RWPE1 (cell line): Measurements from ENCODE around the gene SLC25A24.
"Not testable (repeated sequence)": the region's sequence is repeated elsewhere in the genome, so short reads cannot be mapped to it uniquely, and the experiment has no call there.

Experiments used
- CTCF ChIA-PET: fragments of 350-600 bp; sonication (Branson Sonifier 250); formaldehyde crosslinking; extraction: SDS; loops from one replicate; lab custom pipeline; 2021; lab: Yijun Ruan, JAX
- POLR2A ChIA-PET: fragments of 400-600 bp; formaldehyde crosslinking; extraction: SDS; loops from one replicate; lab custom pipeline; 2020; ENCODE audit warnings: antibody characterized with exemption; ENCODE audit not compliant: low non-redundant PET; lab: Yijun Ruan, JAX
- DNase-seq: peaks from one replicate; pipeline ENCODE4 v3.0.0; 2012; ENCODE audit warnings: low spot score
- H3K27ac ChIP-seq: fragments of 450-650 bp; 2 replicates; pipeline ENCODE4 v1.5.1; 2017
- TF ChIP-seq, protein P1 (sequence below): fragments of 450-650 bp; conservative IDR thresholded peaks from 2 replicates; pipeline ENCODE4 v1.5.1; 2017; ENCODE audit warnings: low read depth, mild to moderate bottlenecking

Gene SLC25A24

DNA sequence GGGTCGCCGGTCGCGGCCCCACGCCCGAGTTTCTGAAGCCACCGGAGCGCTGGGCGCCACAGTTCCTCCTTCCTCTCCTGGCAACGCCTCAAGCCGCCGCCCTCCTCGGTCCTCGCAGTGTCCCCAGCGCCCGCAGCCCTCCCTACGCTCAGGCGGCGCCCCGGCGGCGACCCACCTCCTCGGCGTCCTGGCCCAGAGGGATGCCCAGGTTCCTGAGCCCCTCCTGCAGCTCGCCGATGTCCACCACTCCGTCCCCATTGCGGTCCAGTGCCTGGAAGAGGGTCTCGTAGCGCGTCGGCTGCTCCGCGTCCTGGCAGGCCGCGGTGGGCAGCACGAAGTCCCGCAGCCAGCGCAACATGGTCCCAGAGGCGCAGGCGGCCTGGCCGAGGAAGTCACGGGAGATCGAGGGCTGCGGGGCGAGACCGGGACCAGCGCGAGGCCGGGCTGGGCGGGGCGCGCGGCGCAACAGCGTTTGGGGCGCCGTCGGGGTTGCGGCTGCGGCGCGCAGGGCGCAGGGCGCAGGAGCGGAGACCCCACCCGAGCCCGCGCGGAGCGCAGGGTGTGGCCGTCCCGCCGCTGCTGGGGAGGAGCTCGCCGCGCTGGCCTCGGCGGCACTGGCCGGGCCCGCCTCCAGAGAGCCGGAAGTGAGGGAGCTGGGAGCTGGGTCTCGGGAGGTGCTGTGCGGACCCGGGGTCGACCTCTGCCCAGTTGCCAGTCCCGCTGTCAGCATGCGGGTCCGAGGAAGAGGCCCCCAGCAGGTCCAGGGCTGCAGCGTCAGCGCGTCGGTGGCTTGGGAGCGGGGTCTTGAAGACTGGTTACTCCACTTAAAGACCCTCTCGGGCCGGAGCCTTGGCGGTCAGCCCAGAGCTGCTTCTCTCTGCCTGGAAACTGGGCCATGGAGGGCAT, at the start of gene SLC25A24:
TSS of gene SLC25A24 (minus strand) at position 563 of the 906 bp plus-strand sequence. CDS start at position 358, 205 bp downstream.
- ChIA-PET CTCF (interaction anchor here (0.6 kb wide), 1 partner anchor 335 kb away, joined by 3 read pairs; no protein-coding TSS in a partner anchor), POLR2A (interaction anchor here (0.5 to 1.2 kb wide), 2 partner anchors 81 to 518 kb away, joined by 4 to 7 read pairs; no protein-coding TSS in a partner anchor)
- peak; percentile 81 for DNase-seq
- TF ChIP-seq, protein P1, sequence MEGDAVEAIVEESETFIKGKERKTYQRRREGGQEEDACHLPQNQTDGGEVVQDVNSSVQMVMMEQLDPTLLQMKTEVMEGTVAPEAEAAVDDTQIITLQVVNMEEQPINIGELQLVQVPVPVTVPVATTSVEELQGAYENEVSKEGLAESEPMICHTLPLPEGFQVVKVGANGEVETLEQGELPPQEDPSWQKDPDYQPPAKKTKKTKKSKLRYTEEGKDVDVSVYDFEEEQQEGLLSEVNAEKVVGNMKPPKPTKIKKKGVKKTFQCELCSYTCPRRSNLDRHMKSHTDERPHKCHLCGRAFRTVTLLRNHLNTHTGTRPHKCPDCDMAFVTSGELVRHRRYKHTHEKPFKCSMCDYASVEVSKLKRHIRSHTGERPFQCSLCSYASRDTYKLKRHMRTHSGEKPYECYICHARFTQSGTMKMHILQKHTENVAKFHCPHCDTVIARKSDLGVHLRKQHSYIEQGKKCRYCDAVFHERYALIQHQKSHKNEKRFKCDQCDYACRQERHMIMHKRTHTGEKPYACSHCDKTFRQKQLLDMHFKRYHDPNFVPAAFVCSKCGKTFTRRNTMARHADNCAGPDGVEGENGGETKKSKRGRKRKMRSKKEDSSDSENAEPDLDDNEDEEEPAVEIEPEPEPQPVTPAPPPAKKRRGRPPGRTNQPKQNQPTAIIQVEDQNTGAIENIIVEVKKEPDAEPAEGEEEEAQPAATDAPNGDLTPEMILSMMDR, result no peak
- H3K27ac ChIP-seq, result peak within 1 kb of the TSS; percentile 98

DNA sequence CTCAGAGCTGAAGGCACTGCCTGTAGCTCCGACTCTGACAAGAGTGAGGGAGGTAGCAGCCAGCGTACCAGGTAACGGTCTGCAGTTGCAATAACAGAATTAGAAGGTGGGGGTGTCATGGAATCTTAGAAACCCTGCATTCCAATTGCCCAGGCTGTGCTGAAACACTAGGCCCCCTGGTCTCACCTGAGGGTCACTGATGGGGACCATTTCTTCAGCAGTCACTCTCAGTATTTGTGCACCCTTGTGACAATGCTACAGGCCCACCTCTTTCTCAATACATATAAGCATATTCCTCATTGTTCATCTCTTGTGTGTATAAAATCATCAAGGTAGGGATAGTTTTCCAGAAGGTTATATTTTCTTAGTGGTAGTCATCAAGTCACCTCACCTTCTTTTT, 43.8 kb upstream of the SLC25A24 start, which contains the start of gene NBPF4:
TSS of gene NBPF4 (minus strand) at position 101 of the 400 bp plus-strand sequence. CDS start 315 bp downstream, outside the sequence.
- H3K27ac ChIP-seq, DNase-seq, CTCF ChIA-PET, POLR2A ChIA-PET: not testable (repeated sequence)

DNA sequence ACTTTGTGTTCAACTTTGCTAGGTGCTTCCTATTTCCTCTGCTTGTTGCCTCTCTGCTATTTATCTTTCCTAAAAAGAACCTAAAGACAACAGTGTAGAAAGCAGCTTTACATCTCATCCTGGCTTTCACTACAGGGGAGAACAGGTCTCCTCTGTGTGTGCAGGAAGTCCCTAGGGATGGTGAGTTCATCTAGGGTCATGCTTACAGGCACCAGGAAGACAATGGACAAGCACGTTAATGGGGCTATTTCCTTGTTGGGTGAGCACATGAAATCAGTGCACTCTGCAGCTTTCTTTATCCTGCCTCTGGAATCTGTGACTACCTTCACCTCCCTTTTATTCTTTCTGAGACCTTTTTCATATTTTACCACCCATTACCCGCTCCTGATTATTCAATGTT, 39.3 kb upstream of the SLC25A24 start:
- CTCF ChIA-PET, POLR2A ChIA-PET: not testable (repeated sequence)

GRCh38 chr1:108235308-108235707, 35.2 kb upstream of the SLC25A24 start:
- DNase-seq, POLR2A ChIA-PET, H3K27ac ChIP-seq, CTCF ChIA-PET: not testable (repeated sequence)

More for the DNA sequence above, 39.3 kb upstream of the SLC25A24 start:
- not testable (repeated sequence) for H3K27ac ChIP-seq, DNase-seq

GRCh38 chr1:108232183-108232582, 32.0 kb upstream of the SLC25A24 start:
- DNase-seq, CTCF ChIA-PET, H3K27ac ChIP-seq, POLR2A ChIA-PET: not testable (repeated sequence)

- CTCF ChIA-PET, POLR2A ChIA-PET, H3K27ac ChIP-seq, DNase-seq: not testable (repeated sequence)
Measured at GRCh38 chr1:108229976-108230375, 29.8 kb upstream of the SLC25A24 start.

DNA sequence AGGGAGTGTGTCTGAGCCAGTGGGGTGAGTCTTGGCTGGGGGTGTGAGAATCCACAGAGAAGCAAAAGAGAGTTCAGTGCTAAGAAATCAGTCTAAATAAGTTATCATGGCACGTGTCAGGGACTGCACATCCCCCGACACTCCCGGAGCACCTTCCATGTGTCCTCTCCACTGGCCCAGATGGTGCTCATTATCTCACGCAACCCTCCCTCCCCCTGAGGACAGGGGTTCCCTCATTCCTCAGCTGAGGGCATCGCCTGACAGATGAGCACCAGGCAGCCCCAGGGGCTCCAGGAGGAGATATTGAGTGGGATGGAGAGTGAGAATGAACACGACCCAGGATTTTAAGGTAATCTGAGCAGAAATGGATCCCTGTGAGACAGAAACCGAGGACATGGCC, 27.6 kb upstream of the SLC25A24 start:
- DNase-seq, H3K27ac ChIP-seq, CTCF ChIA-PET, POLR2A ChIA-PET: not testable (repeated sequence)

- POLR2A ChIA-PET, result not testable (repeated sequence)
Measured at GRCh38 chr1:108226855-108227254, 26.7 kb upstream of the SLC25A24 start.

DNA sequence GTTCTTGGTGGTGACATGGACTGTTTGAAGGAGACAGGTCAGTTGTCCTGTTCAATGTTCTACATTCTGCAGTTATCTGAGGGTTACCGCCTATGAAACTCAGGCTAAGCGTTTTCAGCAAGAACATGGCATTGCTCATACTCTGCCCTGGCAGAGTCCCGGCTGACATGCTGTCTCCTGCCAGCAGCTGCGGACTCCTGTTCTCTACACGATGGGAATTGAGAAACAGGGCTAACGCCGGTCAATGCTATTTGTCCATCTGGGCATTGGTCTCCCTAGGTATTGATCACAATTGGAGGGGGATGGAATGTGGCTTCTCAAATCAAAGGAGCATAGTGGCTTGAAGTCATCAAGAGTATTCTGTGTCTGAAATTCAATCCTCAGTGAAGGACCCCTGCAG, 23.1 kb upstream of the SLC25A24 start:
- DNase-seq, CTCF ChIA-PET, POLR2A ChIA-PET, H3K27ac ChIP-seq: not testable (repeated sequence)

More at GRCh38 chr1:108226855-108227254, 26.7 kb upstream of the SLC25A24 start:
- DNase-seq, H3K27ac ChIP-seq, CTCF ChIA-PET: not testable (repeated sequence)

- POLR2A ChIA-PET, DNase-seq, CTCF ChIA-PET, H3K27ac ChIP-seq: not testable (repeated sequence)
Measured at GRCh38 chr1:108217515-108218174, 17.5 kb upstream of the SLC25A24 start.

DNA sequence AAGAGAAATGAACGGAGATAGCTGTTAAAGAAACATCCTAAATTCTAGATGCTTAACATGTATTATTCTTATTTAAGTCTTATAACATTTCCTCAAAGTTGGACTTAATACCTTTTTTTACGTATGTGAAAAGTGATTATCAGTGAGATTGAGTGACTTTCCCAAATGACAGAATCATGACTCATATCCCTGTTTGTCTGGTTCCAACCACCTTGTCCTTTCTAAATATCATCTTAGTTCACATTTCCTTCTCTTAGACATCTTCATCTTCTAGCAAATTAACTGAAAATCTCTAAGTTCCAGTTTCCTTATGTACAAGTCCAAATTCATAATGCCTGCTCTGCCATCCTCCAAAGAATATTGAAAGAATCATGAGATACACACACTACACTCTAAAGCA, 16.9 kb upstream of the SLC25A24 start:
- H3K27ac ChIP-seq, CTCF ChIA-PET, POLR2A ChIA-PET: not testable (repeated sequence)

GRCh38 chr1:108216028-108216890, 16.1 kb upstream of the SLC25A24 start:
- H3K27ac ChIP-seq, CTCF ChIA-PET, DNase-seq, POLR2A ChIA-PET: not testable (repeated sequence)

More for the DNA sequence above, 16.9 kb upstream of the SLC25A24 start:
- DNase-seq, result not testable (repeated sequence)
